ENCODE data around the gene BTF3L4. TPM values are rescaled to one million over a fixed set of nuclear protein-coding genes. Genes with fewer than 3 reads are reported as not detected.
"Not testable (repeated sequence)": the region's sequence is repeated elsewhere in the genome, so short reads cannot be mapped to it uniquely, and the experiment has no call there.

The BTF3L4 gene
- total and polyA plus RNA-seq, 12 donors: 39.4 to 126 (median 55.6) TPM

GRCh38 chr1:52037909-52038308 is 18.2 kb upstream of the BTF3L4 start:
- peaks cover 0 to 5% of the 10 kb centered on the region in 2 donors for H3K4me1 ChIP-seq (replicated peaks in 1 of 2)
- peaks cover 0 to 18% of the 10 kb centered on the region in 2 donors for H3K36me3 ChIP-seq (replicated peaks in 1 of 2)
- no peak overlapping the region for H3K4me3 ChIP-seq
- no peak for TF ChIP-seq POLR2A (IDR thresholded peaks at IDR 0.05)
- TF ChIP-seq CTCF (IDR thresholded peaks at IDR 0.05): no peak
- no peaks in the 10 kb centered on the region for H3K27me3 ChIP-seq
- no peaks in the 10 kb centered on the region for H3K9me3 ChIP-seq (replicated peaks in 1 of 3)
- no peak for DNase-seq
- 93 to 100% (median 95%) methylated on average over 1 of the region's 1 CpG for WGBS, 4 donors
- intact Hi-C loops (cut with DNase I): no loop called here
- H3K27ac ChIP-seq: no peak overlapping the region

- no peaks in the 10 kb centered on the region for H3K27me3 ChIP-seq
- intact Hi-C loops (cut with DNase I): no loop called here
- no peak overlapping the region for H3K4me3 ChIP-seq
- no peak overlapping the region for H3K27ac ChIP-seq
- no peaks in the 10 kb centered on the region for H3K4me1 ChIP-seq (replicated peaks in 1 of 2)
- no peaks in the 10 kb centered on the region for H3K9me3 ChIP-seq (replicated peaks in 1 of 3)
- WGBS, 4 donors: 92 to 97% (median 96%) methylated on average over 4 of the region's 4 CpGs
- peaks cover 0 to 18% of the 10 kb centered on the region in 2 donors for H3K36me3 ChIP-seq (replicated peaks in 1 of 2)
- no peak for DNase-seq
- no peak for TF ChIP-seq POLR2A (IDR thresholded peaks at IDR 0.05)
- TF ChIP-seq CTCF (IDR thresholded peaks at IDR 0.05): no peak
Observed at GRCh38 chr1:52041551-52042185, 14.4 kb upstream of the BTF3L4 start.

GRCh38 chr1:52045236-52045635 is 10.9 kb upstream of the BTF3L4 start:
- intact Hi-C loops (cut with DNase I): no loop called here
- Histone ChIP-seq H3K27me3 (no peaks in the 10 kb centered on the region), H3K4me1 (replicated peaks in 1 of 2) (no peaks in the 10 kb centered on the region), H3K9me3 (replicated peaks in 1 of 3) (no peaks in the 10 kb centered on the region), H3K36me3 (replicated peaks in 1 of 2) (peaks cover 0 to 9% of the 10 kb centered on the region in 2 donors), H3K27ac (no peak overlapping the region), H3K4me3 (no peak overlapping the region)
- no peak for TF ChIP-seq POLR2A (IDR thresholded peaks at IDR 0.05)
- TF ChIP-seq CTCF (IDR thresholded peaks at IDR 0.05): no peak
- DNase-seq: no peak
- 90 to 97% (median 94%) methylated on average over 2 of the region's 2 CpGs for WGBS, 4 donors

- H3K27me3 ChIP-seq; intact Hi-C loops (cut with DNase I); H3K4me1 ChIP-seq (replicated peaks in 1 of 2); H3K9me3 ChIP-seq (replicated peaks in 1 of 3); H3K4me3 ChIP-seq; DNase-seq; H3K27ac ChIP-seq; H3K36me3 ChIP-seq (replicated peaks in 1 of 2): not testable (repeated sequence)
- 93 to 97% (median 95%) methylated on average over 4 of the region's 4 CpGs for WGBS, 4 donors
Observed at GRCh38 chr1:52045666-52046195, 10.4 kb upstream of the BTF3L4 start.

GRCh38 chr1:52049337-52049736 is 6.8 kb upstream of the BTF3L4 start:
- H3K27ac ChIP-seq; H3K4me3 ChIP-seq; intact Hi-C loops (cut with DNase I); DNase-seq; H3K9me3 ChIP-seq (replicated peaks in 1 of 3); H3K27me3 ChIP-seq: not testable (repeated sequence)
- peaks cover 4 to 12% of the 10 kb centered on the region in 2 donors for H3K4me1 ChIP-seq (replicated peaks in 1 of 2)
- peaks cover 0 to 12% of the 10 kb centered on the region in 2 donors for H3K36me3 ChIP-seq (replicated peaks in 1 of 2)
- WGBS, 4 donors: 92 to 99% (median 96%) methylated on average over 4 of the region's 4 CpGs

Data from adrenal gland (tissue), 12 donors.